ENCODE results near the gene CDC25B. TPM values are rescaled to one million over a fixed set of nuclear protein-coding genes. Genes with fewer than 3 reads are reported as not detected.

CDC25B gene
- total and polyA plus RNA-seq, 2 of the 13 experiments (the other 11 are each of a cell fraction or from before 2014, with no cell fraction given) = 14.5 to 19.4 TPM

GRCh38 chr20:3797592-3798372 lies 1.7 kb downstream of the CDC25B start:
- no peaks in the 10 kb centered on the region; a peak in 1 of 5 replicates for H3K27me3 ChIP-seq (ENCODE audit: control insufficient read depth in 1 of 2, insufficient read depth in 2 of 2, low read length in 2 of 2)
- peak overlapping the region; percentile 77 for H3K9ac ChIP-seq (ENCODE audit: insufficient read depth, low read depth, low read length)
- H2AFZ ChIP-seq (ENCODE audit: low read length) = peak overlapping the region; percentile 6
- DNase-seq (ENCODE audit: low spot score) = peak; percentile 85
- peak overlapping the region; percentile 95 for H3K4me2 ChIP-seq (ENCODE audit: low read depth, low read length)
- 29% methylated on average over 19 of the region's 19 CpGs for WGBS (ENCODE audit: low lambda C conversion rate)
- H3K4me1 ChIP-seq (ENCODE audit: insufficient read depth, low read length) = peaks cover 44% of the 10 kb centered on the region
- intact Hi-C loops (cut with micrococcal nuclease; ENCODE audit: unreplicated experiment) (loop anchor here (1.0 kb wide), 2 partner anchors 14 to 23 kb away; partner anchors contain the start of gene AP5S1), in situ Hi-C loops (cut with HindIII; ENCODE audit: extremely low pct_ligation_motif_present, low pct_unique_long_range_greater_than_20kb) (no loop called here)
- H4K20me1 ChIP-seq (ENCODE audit: insufficient read depth, low read length) = no peaks in the 10 kb centered on the region
- TSS peak; percentile 67 for BruUV-seq (replicated peaks)
- H3K9me3 ChIP-seq (ENCODE audit: low read length) = no peaks in the 10 kb centered on the region
- peak; percentile 40 for ATAC-seq
- peaks cover 18 to 32% of the 10 kb centered on the region in 2 experiments for H3K36me3 ChIP-seq (replicated peaks in 1 of 2; ENCODE audit: control insufficient read depth in 1 of 2, insufficient read depth in 2 of 2, low read length in 2 of 2)
- peak overlapping the region; percentile 76 to 88 (median 85) for H3K4me3 ChIP-seq (replicated peaks in 1 of 3; ENCODE audit: insufficient read depth in 1 of 3, low read depth in 2 of 3, low read length in 3 of 3)
- ChIA-PET POLR2A (interaction anchor here (0.6 to 3.1 kb wide), 3 partner anchors 22 to 295 kb away, joined by 4 to 31 read pairs (median 23); partner anchors contain the start of gene AP5S1), CTCF (ENCODE audit: low intra/inter-chr PET ratio, low total read pairs) (interaction anchor here (1.3 kb wide), 1 partner anchor 22 kb away, joined by 3 read pairs; the partner anchor contains the start of gene AP5S1)
- H3K79me2 ChIP-seq (ENCODE audit: insufficient read depth, low read length) = peaks cover 20% of the 10 kb centered on the region
- peak; percentile 84 for FAIRE-seq
- H3K27ac ChIP-seq (ENCODE audit: extremely low read length, insufficient read depth, low read length) = peak overlapping the region; percentile 66
- TF ChIP-seq ZBTB1 (CRISPR knock-in tag; IDR thresholded peaks at IDR 0.05; ENCODE audit: borderline replicate concordance) (no peak), SIX4 (CRISPR knock-in tag; IDR thresholded peaks at IDR 0.05) (no peak), ZMAT3 (CRISPR knock-in tag; conservative IDR thresholded peaks at IDR 0.05) (no peak), ZNF614 (CRISPR knock-in tag; IDR thresholded peaks at IDR 0.05; ENCODE audit: borderline replicate concordance) (no peak), HNRNPL (IDR thresholded peaks at IDR 0.05; ENCODE audit: low read depth, low read length) (no peak), HCFC1 (IDR thresholded peaks at IDR 0.05; ENCODE audit: low read depth, low read length) (no peak), ZNF281 (CRISPR knock-in tag; IDR thresholded peaks at IDR 0.05; ENCODE audit: borderline replicate concordance) (no peak), KLF11 (CRISPR knock-in tag; IDR thresholded peaks at IDR 0.05) (no peak), ZMYM3 (CRISPR knock-in tag; IDR thresholded peaks at IDR 0.05) (no peak), ZNF567 (CRISPR knock-in tag; IDR thresholded peaks at IDR 0.05; ENCODE audit: borderline replicate concordance) (no peak), ZNF318 (CRISPR knock-in tag; IDR thresholded peaks at IDR 0.05) (no peak), ATF7 (IDR thresholded peaks at IDR 0.05) (no peak), ATF7 (CRISPR knock-in tag; IDR thresholded peaks at IDR 0.05) (no peak)

Measured in HepG2 (cell line).